GM18498 (cell line): ENCODE results near the gene CCDC88C.
"Not testable (repeated sequence)": the region's sequence is repeated elsewhere in the genome, so short reads cannot be mapped to it uniquely, and the experiment has no call there.

Experiments used
- ATAC-seq: cut with Tn5 transposase; IDR thresholded peaks from one replicate; pipeline ENCODE4 v1.9.1; 2021; ENCODE audit warnings: mild to moderate bottlenecking, moderate library complexity; ENCODE audit not compliant: unreplicated experiment

The CCDC88C gene

GRCh38 chr14:91416744-91417119, 888 bp downstream of the CCDC88C start:
- ATAC-seq: no peak

GRCh38 chr14:91415794-91416743, 1.6 kb downstream of the CCDC88C start:
- peak; percentile 54 for ATAC-seq

GRCh38 chr14:91414475-91414833, 3.2 kb downstream of the CCDC88C start:
- ATAC-seq: no peak

GRCh38 chr14:91413547-91414474, 3.8 kb downstream of the CCDC88C start:
- ATAC-seq: no peak

GRCh38 chr14:91412939-91413338, 4.7 kb downstream of the CCDC88C start:
- ATAC-seq: no peak

DNA sequence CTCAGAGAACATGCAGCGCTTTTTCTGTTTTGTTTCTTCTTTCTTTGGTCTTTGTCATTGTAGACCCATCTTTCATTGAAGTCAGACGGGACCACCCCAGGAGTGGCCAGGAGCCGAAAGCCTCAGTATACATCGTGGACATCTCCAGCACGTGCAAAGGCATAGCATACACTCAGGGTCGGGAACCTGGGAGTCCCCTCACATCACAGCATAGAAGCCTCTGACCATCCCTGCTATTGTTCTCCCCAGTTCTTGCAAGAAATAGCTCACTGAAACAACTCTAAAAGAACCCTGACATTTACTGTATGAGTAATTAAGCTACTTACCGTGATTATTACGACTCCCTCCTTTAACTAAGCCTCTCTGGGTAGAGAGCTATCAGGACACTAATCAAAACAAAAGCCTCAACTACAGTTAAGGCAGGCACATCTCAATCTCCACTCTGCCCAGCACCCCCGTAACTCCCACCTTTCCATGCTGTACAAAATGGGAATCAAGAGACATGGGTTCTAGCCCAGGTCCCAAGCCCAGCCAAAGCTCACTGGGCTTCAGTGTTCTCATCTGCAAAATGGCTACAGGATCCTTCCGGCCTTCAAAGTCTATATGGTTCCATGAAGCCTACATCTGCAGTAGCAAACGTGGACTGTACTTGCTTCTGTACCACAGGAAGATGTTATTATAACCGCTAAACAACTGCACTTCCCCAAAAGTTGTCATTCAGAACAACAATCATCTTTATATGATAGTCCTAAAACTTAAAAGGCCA, 6.7 kb downstream of the CCDC88C start:
- ATAC-seq: no peak

- ATAC-seq: no peak
Observed at GRCh38 chr14:91409928-91410718, 7.5 kb downstream of the CCDC88C start.

- not testable (repeated sequence) for ATAC-seq
Observed at GRCh38 chr14:91409240-91409639, 8.4 kb downstream of the CCDC88C start.

- ATAC-seq: no peak
Observed at GRCh38 chr14:91406982-91407381, 10.6 kb downstream of the CCDC88C start.

- ATAC-seq: no peak
Observed at GRCh38 chr14:91406451-91406850, 11.2 kb downstream of the CCDC88C start.

DNA sequence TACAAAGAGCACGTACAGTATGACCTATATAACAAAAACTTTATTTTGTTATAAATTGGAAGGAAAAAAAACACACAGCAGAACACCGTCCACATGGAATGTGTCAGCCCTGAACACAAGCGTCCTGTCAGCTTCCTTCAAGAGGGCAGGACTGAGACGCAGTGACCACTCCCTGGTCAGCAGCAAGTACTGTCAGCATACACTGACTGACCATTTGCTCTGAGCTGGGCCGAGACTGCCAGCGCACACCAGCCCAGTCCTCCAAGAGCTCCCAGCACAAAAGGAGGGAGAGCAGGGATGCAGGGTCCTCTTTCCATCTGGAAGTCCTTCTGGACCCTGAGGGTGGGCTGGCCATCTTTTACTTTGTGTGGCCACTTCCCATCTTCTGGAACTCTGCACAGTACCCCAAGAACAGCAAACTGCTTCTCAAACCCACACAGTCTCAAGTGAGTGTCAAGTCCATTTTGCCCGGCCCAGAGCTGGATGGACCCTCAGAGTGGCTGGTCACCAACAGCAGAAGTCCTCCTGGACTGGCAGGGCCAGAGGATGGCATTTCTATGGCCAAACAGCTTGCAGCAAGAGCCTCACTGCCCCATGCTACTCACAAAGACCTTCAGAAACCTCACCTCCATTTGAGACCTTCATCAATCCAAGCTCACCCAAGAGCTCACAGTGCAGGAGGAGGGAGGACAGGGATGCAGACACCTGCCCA, 11.7 kb downstream of the CCDC88C start:
- ATAC-seq: no peak

DNA sequence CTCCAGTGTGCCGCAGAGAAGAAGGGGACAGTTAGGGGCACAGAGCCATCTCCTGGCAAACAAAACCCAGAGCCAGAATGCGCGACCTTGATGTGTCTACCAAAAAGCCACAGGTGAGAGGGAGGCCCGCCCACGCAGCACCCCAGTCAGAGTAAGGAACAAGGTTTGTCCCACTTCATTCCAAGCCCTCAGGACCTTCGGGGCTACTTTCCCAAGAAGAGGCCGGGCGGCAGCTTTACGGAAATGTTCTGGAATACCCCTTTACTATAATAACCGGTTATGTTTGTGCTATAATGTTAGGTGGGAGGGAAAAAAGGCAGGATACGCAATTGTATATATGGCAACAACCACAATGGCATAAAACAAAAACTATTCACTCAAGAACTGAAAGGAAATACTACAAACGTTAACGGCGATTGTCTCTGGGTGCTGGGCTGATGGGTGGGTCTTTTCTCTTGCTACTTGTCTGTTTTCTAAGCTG, 12.3 kb downstream of the CCDC88C start:
- no peak for ATAC-seq

DNA sequence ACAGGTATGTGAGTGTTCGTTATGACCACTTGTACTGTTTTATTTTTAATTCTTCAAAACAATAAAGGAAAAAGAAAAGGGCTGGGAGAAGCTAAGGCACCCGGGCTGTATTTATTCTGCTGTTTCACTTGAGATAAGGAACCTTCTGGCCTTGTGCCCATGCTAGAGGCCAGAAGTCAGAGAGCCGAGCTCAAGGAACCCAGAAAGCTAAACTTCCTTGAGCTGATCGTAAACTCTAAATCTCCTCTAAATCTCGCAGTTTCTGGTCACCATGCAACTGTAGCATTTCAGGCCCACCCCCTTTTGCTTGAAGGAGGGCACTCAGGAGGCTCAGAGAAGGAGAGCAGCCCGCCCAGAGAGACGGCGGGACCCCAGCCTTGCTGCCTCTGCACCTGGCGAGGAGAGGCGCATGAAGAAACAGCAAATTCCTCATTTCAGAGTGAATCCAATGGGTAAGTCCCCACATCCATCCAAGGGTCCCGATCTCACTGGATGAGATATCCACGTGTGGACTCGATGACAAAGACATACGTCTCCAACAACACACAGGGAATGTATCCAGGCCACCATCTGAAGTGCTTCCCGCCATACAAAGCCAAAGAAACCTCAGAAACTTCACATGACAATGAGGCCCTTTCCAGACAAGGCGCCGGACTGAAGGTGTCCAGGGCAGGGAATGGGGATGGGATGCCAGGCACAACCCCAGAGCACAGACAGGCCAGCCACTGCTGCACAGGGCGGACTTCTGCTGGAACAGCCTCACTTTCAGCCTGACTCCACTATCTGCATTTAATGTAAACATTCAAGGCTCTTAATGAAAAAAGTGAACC, 14.6 kb downstream of the CCDC88C start:
- ATAC-seq: no peak

- ATAC-seq: no peak
Observed at GRCh38 chr14:91402348-91402747, 15.3 kb downstream of the CCDC88C start.

DNA sequence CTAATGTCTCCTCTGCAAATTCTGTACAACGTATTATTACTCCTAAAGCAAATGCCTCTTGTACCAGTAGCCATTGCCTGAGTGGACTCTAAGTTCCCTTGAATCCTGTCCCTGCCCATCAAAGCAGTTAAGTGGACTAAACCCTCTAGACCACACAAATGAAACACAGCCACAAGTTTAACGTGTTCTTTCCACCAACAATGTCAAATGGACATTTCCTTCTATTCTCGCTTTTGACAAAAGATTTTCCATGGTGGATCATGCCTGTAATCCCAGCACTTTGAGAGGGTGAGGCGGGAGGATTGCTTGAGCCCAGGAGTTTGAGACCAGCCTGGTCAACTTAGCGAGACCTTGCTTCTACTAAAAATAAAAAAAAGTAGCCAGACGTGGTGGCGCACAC, 15.9 kb downstream of the CCDC88C start:
- ATAC-seq: no peak

- no peak for ATAC-seq
Observed at GRCh38 chr14:91400696-91401095, 16.9 kb downstream of the CCDC88C start.

- peak; percentile 46 for ATAC-seq
Observed at GRCh38 chr14:91399868-91400640, 17.6 kb downstream of the CCDC88C start.

DNA sequence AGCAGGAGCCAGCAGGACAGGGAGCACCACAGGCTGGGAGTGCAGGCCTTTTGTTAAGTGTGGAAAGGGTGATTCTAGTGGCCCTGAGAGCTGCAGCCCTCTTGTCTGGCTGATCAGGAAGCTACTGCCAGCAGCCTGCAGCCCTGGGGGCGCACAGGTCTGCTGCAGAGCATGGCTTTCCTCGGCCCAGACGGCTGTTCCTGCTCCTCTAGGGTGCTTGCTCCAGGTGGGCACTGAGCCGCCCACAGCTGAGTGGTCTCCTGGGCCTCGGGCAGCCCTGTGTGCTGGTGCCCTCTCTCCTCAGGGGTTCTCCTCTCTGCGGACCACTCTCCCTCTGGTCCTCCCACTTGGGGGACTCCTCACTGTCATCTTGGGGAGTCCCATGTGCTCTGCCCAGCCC, 18.9 kb downstream of the CCDC88C start:
- no peak for ATAC-seq
